HG03025 (cell line): ENCODE results near the gene ZNF117.
"Not testable (repeated sequence)": the region's sequence is repeated elsewhere in the genome, so short reads cannot be mapped to it uniquely, and the experiment has no call there.

Experiments used
- ATAC-seq: cut with Tn5 transposase; IDR thresholded peaks from one replicate; pipeline ENCODE4 v1.9.1; 2021; ENCODE audit warnings: mild to moderate bottlenecking, moderate library complexity; ENCODE audit not compliant: unreplicated experiment, low FRiP score

ZNF117 gene

GRCh38 chr7:64990936-64991335 is at the start of gene ZNF117:
ZNF117 (minus strand) TSS chr7:64991036.
- ATAC-seq: no peak

GRCh38 chr7:65038767-65039166 is 47.9 kb upstream of the ZNF117 start:
- peak; percentile 22 for ATAC-seq

GRCh38 chr7:65037740-65038688 is 47.2 kb upstream of the ZNF117 start:
- ATAC-seq: peak; percentile 84

- ATAC-seq: not testable (repeated sequence)
These were observed 45.7 kb upstream of the ZNF117 start for GRCh38 chr7:65036526-65036925.

GRCh38 chr7:65035469-65035868 is 44.6 kb upstream of the ZNF117 start:
- ATAC-seq: not testable (repeated sequence)

- ATAC-seq: not testable (repeated sequence)
These were observed 43.4 kb upstream of the ZNF117 start for GRCh38 chr7:65034120-65034782.

- ATAC-seq: not testable (repeated sequence)
These were observed 42.6 kb upstream of the ZNF117 start for GRCh38 chr7:65033391-65033790.

- ATAC-seq: not testable (repeated sequence)
These were observed 34.2 kb upstream of the ZNF117 start for GRCh38 chr7:65025023-65025422.

- ATAC-seq: not testable (repeated sequence)
These were observed 30.1 kb upstream of the ZNF117 start for GRCh38 chr7:65020978-65021377.

- ATAC-seq: not testable (repeated sequence)
These were observed 19.0 kb upstream of the ZNF117 start for GRCh38 chr7:65009881-65010280.

- ATAC-seq: not testable (repeated sequence)
These were observed 18.6 kb upstream of the ZNF117 start for GRCh38 chr7:65009394-65009793.

GRCh38 chr7:65007036-65007435 is 16.2 kb upstream of the ZNF117 start:
- ATAC-seq: not testable (repeated sequence)

- ATAC-seq: peak; percentile 100
These were observed 15.5 kb upstream of the ZNF117 start, which contains the start of gene ERV3-1 for GRCh38 chr7:65006094-65006992. ERV3-1 (minus strand) TSS chr7:65006687; CDS start chr7:64993026, 13,661 bp downstream.

- no peak for ATAC-seq
These were observed 13.7 kb upstream of the ZNF117 start for GRCh38 chr7:65004575-65004974.

- ATAC-seq: no peak
These were observed 12.2 kb upstream of the ZNF117 start for GRCh38 chr7:65002972-65003585.

GRCh38 chr7:65001291-65001814 is 10.5 kb upstream of the ZNF117 start:
- no peak for ATAC-seq

GRCh38 chr7:64999165-65000004 is 8.5 kb upstream of the ZNF117 start:
- no peak for ATAC-seq

GRCh38 chr7:64998865-64999164 is 8.0 kb upstream of the ZNF117 start:
- ATAC-seq: no peak

GRCh38 chr7:64997927-64998391 is 7.1 kb upstream of the ZNF117 start:
- no peak for ATAC-seq
